A549 (cell line): ENCODE results near the gene PVRIG. TPM values are rescaled to one million over a fixed set of nuclear protein-coding genes. Genes with fewer than 3 reads are reported as not detected.
"Not testable (repeated sequence)": the region's sequence is repeated elsewhere in the genome, so short reads cannot be mapped to it uniquely, and the experiment has no call there.

Source experiments
- ATAC-seq, 2 experiments: fragments of 200-7000 bp in 1 of 2; fragments of >200 bp in 1 of 2; cut with Nextera tagmentation in 1 of 2; cut with Tn5 transposase in 1 of 2; 3 replicates each; pipeline versions ENCODE4 v1.8.0 to v1.9.1; 2018 to 2020; ENCODE audit warnings: mild to moderate bottlenecking in 1 of 2, moderate library complexity in 1 of 2
- CTCF ChIA-PET: fragments of 300-600 bp; sonication (Branson Sonifier 250); formaldehyde crosslinking; extraction: SDS; loops from one replicate; lab custom pipeline; 2021; ENCODE audit warnings: antibody characterized with exemption, inconsistent platforms; lab: Yijun Ruan, JAX
- POLR2A ChIA-PET: fragments of 350-600 bp; formaldehyde crosslinking; extraction: SDS; loops from one replicate; lab custom pipeline; 2021; ENCODE audit warnings: antibody characterized with exemption, inconsistent platforms; lab: Yijun Ruan, JAX
- DNase-seq, 2 experiments: peaks; one replicate each; pipeline versions ENCODE4 v3.0.0 to v3.0.0-alpha.2; 2011 to 2016; ENCODE audit warnings: low read depth in 1 of 2, low spot score in 1 of 2
- FAIRE-seq: peaks from 2 replicates; lab custom pipeline; 2011; peaks lifted over from hg19 to GRCh38; lab: Jason Lieb, UNC
- H3K27ac ChIP-seq, 2 experiments: fragments of >200 bp; sonication (Bioruptor Twin); formaldehyde crosslinking; 3 replicates each; pipeline ENCODE4 v1.5.1; 2016 to 2017
- H3K4me1 ChIP-seq: fragments of >200 bp; sonication (Bioruptor Twin); formaldehyde crosslinking; 3 replicates; pipeline ENCODE4 v1.6.1; 2016
- H3K4me2 ChIP-seq: fragments of >200 bp; sonication (Bioruptor Twin); formaldehyde crosslinking; 3 replicates; pipeline ENCODE4 v1.6.1; 2016
- H3K4me3 ChIP-seq: fragments of >200 bp; sonication (Bioruptor Twin); formaldehyde crosslinking; 3 replicates; pipeline ENCODE4 v1.5.1; 2016
- H3K9me3 ChIP-seq: fragments of >200 bp; sonication (Bioruptor Twin); formaldehyde crosslinking; 3 replicates; pipeline ENCODE4 v1.6.1; 2016
- BCL3 ChIP-seq: fragments of >200 bp; sonication (Bioruptor Twin); formaldehyde crosslinking; IDR thresholded peaks from 3 replicates; pipeline ENCODE4 v1.6.1; 2016
- BHLHE40 ChIP-seq: IDR thresholded peaks from 2 replicates; pipeline ENCODE4 v1.6.1; 2012; ENCODE audit warnings: low read depth, low read length, inconsistent platforms
- CBX2 ChIP-seq: fragments of 200-600 bp; sonication (generic); IDR thresholded peaks from 2 replicates; pipeline ENCODE4 v1.6.1; 2016; ENCODE audit warnings: low read depth, mild to moderate bottlenecking, borderline replicate concordance
- EHMT2 ChIP-seq: fragments of 200-600 bp; sonication (generic); IDR thresholded peaks from 2 replicates; pipeline ENCODE4 v1.6.1; 2016; ENCODE audit warnings: antibody characterized with exemption, low read depth, mild to moderate bottlenecking, moderate library complexity
- ELK1 ChIP-seq: fragments of 150-350 bp; IDR thresholded peaks from 2 replicates; pipeline ENCODE4 v1.6.1; 2014; ENCODE audit warnings: low read depth, mild to moderate bottlenecking, low read length
- ESRRA ChIP-seq: fragments of 150-350 bp; IDR thresholded peaks from 2 replicates; pipeline ENCODE4 v1.6.1; 2014; ENCODE audit warnings: mild to moderate bottlenecking, low read length, borderline replicate concordance
- FOSL2 ChIP-seq, 2 experiments: fragments of 450-650 bp in 1 of 2; fragments of >200 bp in 1 of 2; sonication (Bioruptor Twin) in 1 of 2; formaldehyde crosslinking; IDR thresholded peaks; 2 replicates each; pipeline versions ENCODE4 v1.5.0 to v1.6.1; 2016 to 2020; ENCODE audit warnings: mild to moderate bottlenecking in 1 of 2, moderate library complexity in 1 of 2
- HOXB13 ChIP-seq: fragments of 250-450 bp; sonication (Bioruptor Pico); IDR thresholded peaks from 2 replicates; pipeline ENCODE4 v1.5.0; 2020; ENCODE audit warnings: low read depth, mild to moderate bottlenecking, moderate library complexity
- KDM5A ChIP-seq: fragments of 200-600 bp; sonication (generic); IDR thresholded peaks from 2 replicates; pipeline ENCODE4 v1.6.1; 2016; ENCODE audit warnings: antibody characterized with exemption, mild to moderate bottlenecking
- MAFK ChIP-seq: fragments of 450-650 bp; IDR thresholded peaks from 2 replicates; pipeline ENCODE4 v1.6.1; 2014; ENCODE audit not compliant: partially characterized antibody
- MYC ChIP-seq: IDR thresholded peaks from 2 replicates; pipeline ENCODE4 v1.6.1; 2012; ENCODE audit warnings: mild to moderate bottlenecking, inconsistent platforms, low read length, improper control_type of control experiment, borderline replicate concordance
- POLR2AphosphoS2 ChIP-seq: conservative IDR thresholded peaks from 2 replicates; pipeline ENCODE4 v1.6.1; 2012; ENCODE audit warnings: low read length, improper control_type of control experiment, inconsistent platforms
- RAD21 ChIP-seq, 2 experiments: fragments of >200 bp in 1 of 2; sonication (Bioruptor Twin) in 1 of 2; formaldehyde crosslinking in 1 of 2; IDR thresholded peaks in 1 of 2; conservative IDR thresholded peaks in 1 of 2; 2 replicates in 1 of 2; 3 replicates in 1 of 2; pipeline ENCODE4 v1.6.1; 2012 to 2018; ENCODE audit warnings: inconsistent platforms in 1 of 2
- RFX5 ChIP-seq: fragments of 450-650 bp; IDR thresholded peaks from 2 replicates; pipeline ENCODE4 v1.7.1; 2014; ENCODE audit warnings: antibody characterized with exemption, mild to moderate bottlenecking, moderate library complexity
- RNF2 ChIP-seq: fragments of 200-600 bp; sonication (generic); IDR thresholded peaks from 2 replicates; pipeline ENCODE4 v1.6.1; 2016; ENCODE audit warnings: low read depth, mild to moderate bottlenecking, antibody characterized with exemption, moderate library complexity, borderline replicate concordance
- SMC3 ChIP-seq: fragments of >200 bp; sonication (Bioruptor Twin); formaldehyde crosslinking; IDR thresholded peaks from 3 replicates; pipeline ENCODE4 v1.6.1; 2018; ENCODE audit warnings: inconsistent platforms
- SREBF2 ChIP-seq: fragments of 450-650 bp; IDR thresholded peaks from 2 replicates; pipeline ENCODE4 v1.6.1; 2014; ENCODE audit warnings: mild to moderate bottlenecking, moderate library complexity
- TP53 ChIP-seq: fragments of 250-450 bp; sonication (Bioruptor Pico); IDR thresholded peaks from 2 replicates; pipeline ENCODE4 v1.5.0; 2021; ENCODE audit warnings: mild to moderate bottlenecking, moderate library complexity
- ZC3H11A ChIP-seq: fragments of 450-650 bp; IDR thresholded peaks from 2 replicates; pipeline ENCODE4 v1.6.1; 2014; ENCODE audit warnings: antibody characterized with exemption, mild to moderate bottlenecking
- ZFP36 ChIP-seq: fragments of 450-650 bp; IDR thresholded peaks from 2 replicates; pipeline ENCODE4 v1.6.1; 2014; ENCODE audit warnings: borderline replicate concordance; ENCODE audit not compliant: partially characterized antibody
- ZNF302 ChIP-seq: fragments of 250-450 bp; sonication (Bioruptor Pico); IDR thresholded peaks from 2 replicates; pipeline ENCODE4 v1.9.0; 2021; ENCODE audit warnings: inconsistent platforms, mild to moderate bottlenecking, moderate library complexity
- WGBS: methylation state at CpG from one replicate; pipeline ENCODE4 v1.1.6; 2017; ENCODE audit errors: missing lambda C conversion rate; 5-methylcytosine and 5-hydroxymethylcytosine counted together
- polyA plus RNA-seq, 4 experiments: library from polyadenylated mRNA; depleted of rRNA in 3 of 4; stranded (reverse); fragments of >200 nt; fragmentation: RNase III in 1 of 4; extraction: RNeasy Plus Mini Kit Qiagen cat#74134 plus additional on column Dnase treatment in 1 of 4; gene quantifications; 2 replicates in 3 of 4; 3 replicates in 1 of 4; pipeline ENCODE4 v1.2.3, GENCODE V29; 2011 to 2017
- TF ChIP-seq, protein P1 (sequence below): fragments of >200 bp; sonication (Bioruptor Twin); formaldehyde crosslinking; IDR thresholded peaks from 3 replicates; pipeline ENCODE4 v1.5.1; 2016

PVRIG gene
- polyA plus RNA-seq, 2 of the 4 experiments (the other 2 are of a cell fraction) = not detected

DNA sequence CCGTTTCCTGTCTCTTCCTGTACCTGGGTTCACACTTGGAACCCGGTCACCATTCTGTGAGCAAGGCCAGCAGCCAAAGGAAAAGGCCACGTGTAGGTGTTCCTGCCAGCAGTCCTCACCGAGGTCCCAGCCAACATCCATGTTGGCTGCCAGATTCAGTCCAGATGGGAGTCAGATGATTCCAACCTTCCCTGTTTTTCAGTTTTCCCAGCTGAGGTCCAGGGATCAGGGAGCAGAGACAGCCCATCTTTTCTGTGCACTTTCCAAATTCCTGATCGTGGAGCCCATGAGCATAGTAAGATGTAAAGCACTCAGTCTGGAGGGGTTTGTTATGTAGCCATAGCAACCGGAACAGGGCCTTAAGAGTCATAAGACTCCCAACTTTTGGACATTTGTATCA, 3.9 kb upstream of the PVRIG start:
- FAIRE-seq = no peak
- Histone ChIP-seq H3K9me3 (no peaks in the 10 kb centered on the region), H3K27ac (no peak overlapping the region), H3K4me2 (no peak overlapping the region), H3K4me1 (no peaks in the 10 kb centered on the region)
- CTCF ChIA-PET = interaction anchor here (2.1 to 6.8 kb wide), 2 partner anchors 21 to 83 kb away, joined by 7 to 58 read pairs; no protein-coding TSS in a partner anchor
- 87% methylated on average over 6 of the region's 6 CpGs for WGBS
- POLR2A ChIA-PET = no interaction called here
- ATAC-seq = no peak
- DNase-seq = no peak
- TF ChIP-seq ZC3H11A (no peak), RFX5 (no peak), BHLHE40 (no peak), MAFK (no peak), ZNF302 (CRISPR knock-in tag) (no peak), FOSL2 (IDR thresholded peaks at IDR 0.05) (no peak), FOSL2 (CRISPR knock-in tag; IDR thresholded peaks at IDR 0.05) (no peak), KDM5A (no peak), ELK1 (no peak), BCL3 (no peak), RNF2 (no peak), HOXB13 (CRISPR knock-in tag) (no peak), EHMT2 (no peak), MYC (no peak), TP53 (CRISPR knock-in tag) (no peak), SREBF2 (no peak), POLR2AphosphoS2 (no peak), ESRRA (no peak), RAD21 (conservative IDR thresholded peaks at IDR 0.05 in 1 of 2, IDR thresholded peaks at IDR 0.05 in 1 of 2) (no peak), CBX2 (no peak), ZFP36 (no peak)
- TF ChIP-seq, all 56 proteins: peak for 0
- H3K4me3 ChIP-seq = no peak overlapping the region

GRCh38 chr7:100217934-100218333, 1.8 kb upstream of the PVRIG start:
- 0% methylated on average over 2 of the region's 5 CpGs for WGBS
- peak; percentile 37 to 42; a peak in 4 of 5 replicates for TF ChIP-seq RAD21 (conservative IDR thresholded peaks at IDR 0.05 in 1 of 2, IDR thresholded peaks at IDR 0.05 in 1 of 2)
- peak; percentile 41; the same call in 2 of the 3 replicates for TF ChIP-seq SMC3
- TF ChIP-seq, protein P1, sequence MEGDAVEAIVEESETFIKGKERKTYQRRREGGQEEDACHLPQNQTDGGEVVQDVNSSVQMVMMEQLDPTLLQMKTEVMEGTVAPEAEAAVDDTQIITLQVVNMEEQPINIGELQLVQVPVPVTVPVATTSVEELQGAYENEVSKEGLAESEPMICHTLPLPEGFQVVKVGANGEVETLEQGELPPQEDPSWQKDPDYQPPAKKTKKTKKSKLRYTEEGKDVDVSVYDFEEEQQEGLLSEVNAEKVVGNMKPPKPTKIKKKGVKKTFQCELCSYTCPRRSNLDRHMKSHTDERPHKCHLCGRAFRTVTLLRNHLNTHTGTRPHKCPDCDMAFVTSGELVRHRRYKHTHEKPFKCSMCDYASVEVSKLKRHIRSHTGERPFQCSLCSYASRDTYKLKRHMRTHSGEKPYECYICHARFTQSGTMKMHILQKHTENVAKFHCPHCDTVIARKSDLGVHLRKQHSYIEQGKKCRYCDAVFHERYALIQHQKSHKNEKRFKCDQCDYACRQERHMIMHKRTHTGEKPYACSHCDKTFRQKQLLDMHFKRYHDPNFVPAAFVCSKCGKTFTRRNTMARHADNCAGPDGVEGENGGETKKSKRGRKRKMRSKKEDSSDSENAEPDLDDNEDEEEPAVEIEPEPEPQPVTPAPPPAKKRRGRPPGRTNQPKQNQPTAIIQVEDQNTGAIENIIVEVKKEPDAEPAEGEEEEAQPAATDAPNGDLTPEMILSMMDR = peak; percentile 39
- TF ChIP-seq, all 56 proteins: peak for 3; not testable (repeated sequence) for 53
- CTCF ChIA-PET = interaction anchor here (0.8 to 6.8 kb wide), 18 partner anchors 8 to 190 kb away, joined by 3 to 58 read pairs (median 4); no protein-coding TSS in a partner anchor
- FAIRE-seq, POLR2A ChIA-PET, H3K27ac ChIP-seq, H3K4me2 ChIP-seq, H3K9me3 ChIP-seq, H3K4me3 ChIP-seq, H3K4me1 ChIP-seq: not testable (repeated sequence)
- peak in 1 of 2 experiments; percentile 53 for DNase-seq
- ATAC-seq = peak; percentile 52 to 75; a peak in 5 of 6 replicates
